GM12873 (cell line): ENCODE measurements around the gene LSM7.

Experiments
- TF ChIP-seq, protein P1 (sequence below): IDR thresholded peaks from 2 replicates; pipeline ENCODE4 v1.5.1; 2012; ENCODE audit warnings: low read depth, mild to moderate bottlenecking, moderate library complexity, low read length, control low read depth; ENCODE audit not compliant: insufficient read depth; ENCODE audit errors: missing control alignments

Gene LSM7

DNA sequence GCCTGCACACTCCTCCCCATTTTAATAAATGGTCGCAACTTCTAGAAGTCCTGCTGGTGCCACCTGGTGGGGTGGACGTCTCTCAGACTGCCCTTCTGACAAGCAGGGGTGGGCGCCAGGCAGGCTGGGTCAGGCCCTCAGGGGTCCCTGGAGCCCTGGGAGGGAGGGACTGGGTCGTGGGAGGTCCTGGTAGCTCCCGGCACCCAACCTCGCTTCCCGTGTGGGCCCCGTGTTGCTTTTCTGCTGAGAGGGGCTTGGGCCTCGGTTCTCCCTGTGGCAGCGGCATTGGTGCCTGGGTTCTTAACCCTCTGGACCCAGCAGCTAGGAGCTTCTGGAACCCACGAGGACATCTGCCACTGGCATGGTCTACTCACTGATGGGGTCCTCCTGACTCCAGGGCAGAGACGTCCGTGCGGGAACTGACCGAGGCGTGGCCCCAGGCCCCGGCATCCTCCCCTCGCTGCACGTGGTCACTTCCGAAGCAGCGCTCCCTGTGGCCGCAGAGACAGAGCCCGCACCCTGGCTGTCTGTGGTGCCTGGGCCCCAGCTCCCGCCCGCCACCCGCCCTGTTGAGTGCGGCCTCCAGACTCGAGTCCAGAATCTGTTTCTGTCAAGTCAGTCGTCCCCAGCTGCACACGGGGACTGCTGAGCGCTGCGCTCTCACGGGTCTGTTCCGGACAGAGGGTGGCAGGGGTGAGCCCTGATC, 25.7 kb upstream of the LSM7 start:
- TF ChIP-seq, protein P1, sequence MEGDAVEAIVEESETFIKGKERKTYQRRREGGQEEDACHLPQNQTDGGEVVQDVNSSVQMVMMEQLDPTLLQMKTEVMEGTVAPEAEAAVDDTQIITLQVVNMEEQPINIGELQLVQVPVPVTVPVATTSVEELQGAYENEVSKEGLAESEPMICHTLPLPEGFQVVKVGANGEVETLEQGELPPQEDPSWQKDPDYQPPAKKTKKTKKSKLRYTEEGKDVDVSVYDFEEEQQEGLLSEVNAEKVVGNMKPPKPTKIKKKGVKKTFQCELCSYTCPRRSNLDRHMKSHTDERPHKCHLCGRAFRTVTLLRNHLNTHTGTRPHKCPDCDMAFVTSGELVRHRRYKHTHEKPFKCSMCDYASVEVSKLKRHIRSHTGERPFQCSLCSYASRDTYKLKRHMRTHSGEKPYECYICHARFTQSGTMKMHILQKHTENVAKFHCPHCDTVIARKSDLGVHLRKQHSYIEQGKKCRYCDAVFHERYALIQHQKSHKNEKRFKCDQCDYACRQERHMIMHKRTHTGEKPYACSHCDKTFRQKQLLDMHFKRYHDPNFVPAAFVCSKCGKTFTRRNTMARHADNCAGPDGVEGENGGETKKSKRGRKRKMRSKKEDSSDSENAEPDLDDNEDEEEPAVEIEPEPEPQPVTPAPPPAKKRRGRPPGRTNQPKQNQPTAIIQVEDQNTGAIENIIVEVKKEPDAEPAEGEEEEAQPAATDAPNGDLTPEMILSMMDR, result no peak

GRCh38 chr19:2353159-2353886, 24.9 kb upstream of the LSM7 start:
- TF ChIP-seq, protein P1, result no peak

DNA sequence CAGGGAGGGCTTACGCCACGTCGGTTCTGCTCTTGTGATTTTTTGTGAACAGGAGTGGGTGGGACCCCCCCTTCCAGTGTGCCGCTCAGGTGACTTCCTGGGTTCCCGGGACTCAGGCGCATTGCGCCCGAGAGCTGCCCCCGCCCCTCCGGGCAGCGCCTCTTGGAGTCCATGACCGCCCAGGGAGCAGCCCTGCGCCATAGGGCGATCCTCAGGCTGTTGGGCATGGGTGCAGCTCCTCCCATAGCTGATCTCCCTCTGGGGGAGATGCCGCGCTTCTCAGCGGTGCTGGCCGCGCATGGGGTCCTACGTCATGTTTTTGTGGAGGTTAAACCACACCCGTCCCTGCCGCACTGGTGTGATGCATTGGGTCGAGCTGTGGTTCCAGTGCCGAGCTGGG, 23.7 kb upstream of the LSM7 start:
- TF ChIP-seq, protein P1, result no peak

DNA sequence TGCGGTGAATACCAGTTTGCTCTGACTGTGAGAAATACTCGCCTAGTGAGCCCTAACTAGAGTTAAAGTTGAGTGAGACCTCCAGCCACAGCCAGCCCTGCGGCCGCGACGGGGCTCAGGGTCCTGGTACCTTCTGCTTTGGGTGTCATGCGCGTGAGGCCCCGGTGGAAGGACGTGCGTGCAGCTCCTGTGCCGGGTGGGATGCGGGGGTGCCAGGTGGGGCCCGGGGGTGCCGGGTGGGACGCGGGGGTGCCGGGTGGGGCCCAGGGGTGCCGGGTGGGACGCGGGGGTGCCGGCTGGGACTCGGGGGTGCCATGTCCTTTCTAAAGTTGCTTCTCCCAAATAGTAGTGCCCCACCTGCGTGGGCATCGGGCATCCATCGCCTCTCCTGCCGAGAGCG, 23.2 kb upstream of the LSM7 start:
- TF ChIP-seq, protein P1, result no peak

- TF ChIP-seq, protein P1, result no peak
Observed at GRCh38 chr19:2350656-2351055, 22.3 kb upstream of the LSM7 start.

- TF ChIP-seq, protein P1, result no peak
Observed at GRCh38 chr19:2345794-2346663, 17.6 kb upstream of the LSM7 start.

DNA sequence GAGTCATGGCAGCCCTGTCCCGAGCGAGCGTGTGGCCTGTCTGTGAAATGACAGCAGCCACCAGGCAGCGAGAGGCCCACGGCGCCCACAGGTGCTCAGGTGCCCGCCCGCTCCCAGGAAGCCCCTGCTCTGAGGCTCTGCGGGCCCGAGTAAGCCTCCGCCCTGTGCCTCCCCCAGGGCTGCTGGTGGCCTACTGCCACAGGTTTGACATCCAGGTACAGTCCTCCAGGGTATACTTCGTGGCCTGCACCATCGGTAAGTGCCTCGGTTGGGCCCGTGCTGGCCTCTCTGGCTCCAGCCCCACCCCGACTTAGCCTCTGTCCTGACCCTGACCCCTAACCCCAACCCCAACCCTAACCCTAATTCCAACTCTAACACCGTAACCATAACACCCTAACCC, 16.7 kb upstream of the LSM7 start:
- TF ChIP-seq, protein P1, result no peak
